SK-N-SH treated with all-trans-retinoic acid at 6 μM for 48 hours (cell line): ENCODE data around the gene GAS2.

Source experiments
- CSDC2 ChIP-seq: fragments of 250-450 bp; sonication (Bioruptor Pico); IDR thresholded peaks from 2 replicates; pipeline ENCODE4 v1.5.0; 2020; ENCODE audit warnings: mild to moderate bottlenecking, moderate library complexity
- GLIS3 ChIP-seq: fragments of 250-450 bp; sonication (Bioruptor Pico); IDR thresholded peaks from 2 replicates; pipeline ENCODE4 v1.5.0; 2020; ENCODE audit warnings: mild to moderate bottlenecking, moderate library complexity

GRCh38 chr11:22681281-22681812 lies 14.9 kb downstream of the GAS2 start:
- no peak for TF ChIP-seq GLIS3 (CRISPR knock-in tag)
- TF ChIP-seq CSDC2: no peak
